Skeletal muscle cell (primary cell): ENCODE measurements around the gene LRRC63.
"Not testable (repeated sequence)": the region's sequence is repeated elsewhere in the genome, so short reads cannot be mapped to it uniquely, and the experiment has no call there.

ENCODE experiments used
- DNase-seq: peaks from one replicate; pipeline ENCODE4 v3.0.0-alpha.2; 2010; ENCODE audit warnings: low read depth
- H3K4me3 ChIP-seq: 2 replicates; pipeline ENCODE4 v1.5.1; 2011; ENCODE audit warnings: low read depth, mild to moderate bottlenecking, control low read depth, low read length, moderate library complexity

The LRRC63 gene

DNA sequence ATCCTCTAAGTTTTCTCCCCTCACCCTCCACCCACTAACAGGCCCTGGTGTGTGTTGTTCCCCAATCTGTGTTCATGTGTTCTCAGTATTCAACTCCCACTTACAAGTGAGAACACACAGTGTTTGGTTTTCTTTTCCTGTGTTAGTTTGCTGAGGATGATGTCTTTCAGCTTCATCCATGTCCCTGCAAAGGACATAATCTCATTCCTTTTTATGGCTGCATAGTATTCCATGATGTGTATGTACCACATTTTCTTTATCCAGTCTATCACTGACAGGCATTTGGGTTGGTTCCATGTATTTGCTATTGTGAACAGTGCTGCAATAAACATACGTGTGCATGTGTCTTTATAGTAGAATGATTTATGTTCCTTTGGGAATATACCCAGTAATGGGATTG is 3.0 kb downstream of the LRRC63 start:
- not testable (repeated sequence) for DNase-seq, H3K4me3 ChIP-seq

DNA sequence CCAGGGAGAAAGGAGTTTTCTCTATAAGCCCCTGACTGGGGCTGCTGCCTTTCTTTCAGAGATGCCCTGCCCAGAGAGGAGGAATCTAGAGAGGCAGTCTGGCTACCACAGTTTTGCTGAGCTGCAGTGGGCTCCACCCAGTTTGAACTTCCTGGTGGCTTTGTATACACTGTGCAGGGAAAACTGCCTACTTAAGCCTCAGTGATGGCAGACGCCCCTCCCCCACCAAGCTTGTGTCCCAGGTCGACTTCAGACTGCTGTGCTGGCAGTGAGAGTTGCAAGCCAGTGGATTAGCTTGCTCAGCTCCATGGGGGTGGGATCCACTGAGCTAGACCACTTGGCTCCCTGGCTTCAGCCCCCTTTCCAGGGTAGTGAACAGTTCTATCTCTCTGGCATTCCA is 8.5 kb downstream of the LRRC63 start:
- not testable (repeated sequence) for DNase-seq, H3K4me3 ChIP-seq

DNA sequence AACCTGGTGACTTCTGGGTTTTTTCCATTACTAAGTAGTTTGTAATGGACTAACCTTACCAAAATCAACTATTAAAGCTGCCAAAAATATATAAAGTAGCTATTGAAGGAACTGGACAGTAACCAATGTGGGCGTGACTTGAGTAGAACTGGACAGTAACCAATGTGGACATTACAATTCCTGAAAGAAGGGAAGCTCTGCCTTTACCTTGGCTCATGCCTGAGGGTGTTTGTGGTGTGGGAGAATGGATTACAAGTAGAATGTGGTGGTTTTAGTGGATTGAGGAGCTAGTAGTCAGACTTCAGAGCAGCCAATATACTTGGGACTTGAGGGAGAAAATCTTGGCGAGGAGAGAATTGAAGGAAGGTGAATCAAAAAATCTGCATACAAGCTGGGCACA is 17.5 kb downstream of the LRRC63 start:
- H3K4me3 ChIP-seq, result no peak overlapping the region
- no peak for DNase-seq

DNA sequence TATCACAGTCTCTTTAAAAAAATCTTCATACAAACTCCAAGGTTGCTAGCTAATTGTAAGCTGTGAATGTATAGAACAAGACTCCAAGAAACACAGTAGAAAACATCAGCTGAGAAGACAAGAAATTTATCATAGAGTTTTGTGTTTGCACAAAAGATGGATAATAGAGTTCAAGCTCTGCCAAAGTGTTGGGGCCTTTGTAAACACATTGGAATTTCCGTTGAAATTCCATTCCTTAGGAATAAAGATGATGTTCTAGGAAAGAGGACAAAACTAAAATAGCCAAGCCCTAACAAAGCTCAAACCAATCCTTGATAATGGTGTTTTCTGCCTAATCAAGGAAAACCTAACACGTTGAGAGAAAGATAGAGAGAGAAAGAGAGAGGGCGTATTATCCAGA is 20.6 kb downstream of the LRRC63 start:
- no peak for DNase-seq
- no peak overlapping the region for H3K4me3 ChIP-seq

DNA sequence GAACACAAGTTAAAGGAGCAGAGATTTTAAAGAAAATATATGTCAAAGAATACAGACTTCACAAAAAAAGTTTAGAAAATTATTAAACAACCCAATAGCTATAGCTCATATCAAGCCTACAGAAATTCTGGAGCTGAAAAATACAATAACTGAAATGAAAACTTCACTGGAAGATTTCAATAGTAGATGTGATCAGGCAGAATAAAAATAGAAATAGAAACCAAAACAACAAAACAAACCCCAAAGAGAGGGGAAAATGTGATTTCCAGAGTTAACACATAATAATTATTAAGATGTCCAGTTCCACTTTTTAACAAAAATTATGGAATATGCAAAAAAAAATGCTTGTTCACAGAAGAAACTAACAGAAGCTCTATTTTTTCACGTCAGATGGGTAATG is 23.6 kb downstream of the LRRC63 start:
- DNase-seq, result no peak
- H3K4me3 ChIP-seq, result no peak overlapping the region

DNA sequence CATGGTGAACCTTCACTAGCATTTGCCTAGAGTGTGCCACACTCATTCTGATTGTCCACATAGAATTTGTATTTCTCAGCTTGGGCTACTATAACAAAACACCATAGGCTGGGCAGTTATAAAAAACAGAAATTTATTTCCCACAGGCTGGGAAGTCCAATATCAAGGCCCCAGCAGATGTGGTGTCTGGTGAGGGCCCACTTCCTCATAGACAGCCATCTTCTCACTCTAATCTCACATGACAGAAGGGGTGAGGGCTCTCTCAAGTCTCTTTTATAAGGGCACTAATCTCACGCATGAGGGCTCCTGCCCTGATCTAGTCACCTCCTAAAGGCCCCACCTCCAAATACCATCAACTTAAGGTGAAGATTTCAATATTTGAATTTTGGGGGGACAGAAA is 53.6 kb downstream of the LRRC63 start:
- DNase-seq, result no peak
- H3K4me3 ChIP-seq, result no peak overlapping the region

DNA sequence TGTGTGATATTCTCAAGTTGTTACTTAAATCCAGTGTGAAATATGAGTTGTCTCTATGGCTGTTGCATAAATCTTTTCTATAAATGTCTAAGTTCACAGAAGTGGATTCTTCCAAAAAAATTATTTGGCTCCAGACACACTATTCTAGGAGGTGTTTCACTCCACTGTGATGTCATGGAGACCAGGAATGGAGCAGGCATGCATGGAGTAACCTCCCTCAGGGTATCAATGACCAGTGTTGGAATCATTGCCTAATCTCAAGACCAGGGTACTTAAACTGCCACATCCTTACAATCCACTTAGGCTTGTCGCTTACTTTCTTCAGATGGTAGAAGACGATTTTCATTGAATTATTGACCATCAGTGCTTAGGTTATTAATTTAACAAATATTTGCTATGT is 55.4 kb downstream of the LRRC63 start:
- no peak overlapping the region for H3K4me3 ChIP-seq
- DNase-seq, result no peak

DNA sequence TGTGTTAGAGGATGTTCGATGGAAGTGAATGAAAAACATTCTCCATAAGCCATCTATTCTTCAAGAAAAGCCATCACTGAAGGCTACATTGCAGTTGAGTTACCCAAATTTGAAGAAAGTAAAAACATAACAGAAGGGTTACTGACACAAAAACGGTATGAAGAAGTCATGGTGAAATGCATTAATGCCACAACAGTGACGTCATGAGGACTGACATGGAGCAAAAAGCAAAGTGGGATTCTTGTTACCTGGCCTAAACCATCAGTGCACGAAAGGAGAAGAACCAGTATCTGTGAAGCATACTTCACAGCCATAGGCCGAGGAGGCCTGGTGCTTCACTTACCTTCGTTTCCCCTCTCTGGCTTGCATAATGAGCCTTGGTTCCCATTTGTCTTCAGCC is 58.7 kb downstream of the LRRC63 start:
- no peak overlapping the region for H3K4me3 ChIP-seq
- no peak for DNase-seq

DNA sequence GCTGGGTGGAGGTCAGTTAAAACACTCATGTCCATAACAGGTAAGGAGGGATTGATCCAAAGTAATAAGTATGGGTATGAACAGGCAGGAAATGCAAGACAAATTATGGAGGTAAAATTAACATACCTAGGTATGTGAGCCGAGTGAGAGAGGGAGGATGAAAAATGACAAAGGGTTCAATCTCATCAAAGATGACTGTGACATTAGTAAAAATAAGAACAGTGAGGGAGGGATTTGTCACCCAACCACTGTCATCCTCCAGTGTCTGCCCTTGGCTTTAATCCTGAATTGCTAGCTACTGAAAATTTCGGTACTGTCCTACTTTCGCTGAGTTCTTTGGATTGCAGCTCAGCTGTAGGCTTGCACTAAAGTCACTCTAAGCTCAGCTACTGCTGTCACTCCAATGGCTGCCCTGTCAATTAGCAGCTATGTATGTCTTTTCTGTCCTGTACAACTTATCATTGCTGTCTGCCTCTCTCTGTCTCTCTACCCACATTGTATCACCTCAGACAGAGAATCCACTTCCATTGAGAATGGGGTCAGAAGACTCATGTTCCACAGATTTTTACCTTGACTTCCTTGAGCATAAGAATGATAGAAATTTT is 62.5 kb downstream of the LRRC63 start:
- no peak for DNase-seq
- H3K4me3 ChIP-seq, result no peak overlapping the region

DNA sequence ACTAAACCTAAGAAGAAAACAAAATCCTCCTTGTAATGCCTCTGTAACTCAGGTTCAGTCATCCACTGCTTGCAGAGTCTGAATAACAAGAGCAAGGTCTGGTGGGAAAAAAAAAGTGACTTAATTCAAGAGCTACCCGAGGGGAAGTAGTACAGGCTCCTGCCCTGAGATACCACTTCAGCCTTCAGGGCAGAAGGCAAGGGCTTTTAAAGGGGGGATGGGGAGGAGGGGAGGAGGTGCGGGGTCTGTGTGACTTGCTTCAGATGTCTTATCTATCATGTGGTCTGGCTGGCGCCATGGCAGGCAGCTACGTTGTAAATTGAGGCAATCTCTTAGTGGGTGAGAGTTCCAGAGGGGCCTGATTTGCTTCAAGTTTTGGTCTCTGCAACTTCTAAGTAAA is 66.7 kb downstream of the LRRC63 start:
- H3K4me3 ChIP-seq, result no peak overlapping the region
- no peak for DNase-seq

DNA sequence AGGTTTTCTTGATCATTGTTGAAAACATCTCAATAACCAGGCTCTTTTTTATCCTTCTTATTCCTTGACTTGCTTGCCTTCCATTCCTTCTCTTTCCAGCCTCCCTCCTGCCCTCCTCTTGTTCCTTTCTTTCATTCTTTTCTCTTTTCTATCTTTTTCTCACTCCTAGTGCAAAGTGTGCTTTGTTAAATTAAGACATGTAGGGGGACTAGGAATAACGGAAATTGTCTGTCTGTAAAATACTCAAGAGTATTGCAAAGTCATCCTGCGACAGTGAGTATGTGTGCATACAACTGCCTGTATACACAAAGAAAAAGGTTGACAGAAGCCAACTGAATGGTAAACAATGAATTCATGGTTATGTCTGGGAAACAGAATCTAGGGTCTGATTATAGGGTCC is 70.1 kb downstream of the LRRC63 start:
- no peak for DNase-seq
- no peak overlapping the region for H3K4me3 ChIP-seq

DNA sequence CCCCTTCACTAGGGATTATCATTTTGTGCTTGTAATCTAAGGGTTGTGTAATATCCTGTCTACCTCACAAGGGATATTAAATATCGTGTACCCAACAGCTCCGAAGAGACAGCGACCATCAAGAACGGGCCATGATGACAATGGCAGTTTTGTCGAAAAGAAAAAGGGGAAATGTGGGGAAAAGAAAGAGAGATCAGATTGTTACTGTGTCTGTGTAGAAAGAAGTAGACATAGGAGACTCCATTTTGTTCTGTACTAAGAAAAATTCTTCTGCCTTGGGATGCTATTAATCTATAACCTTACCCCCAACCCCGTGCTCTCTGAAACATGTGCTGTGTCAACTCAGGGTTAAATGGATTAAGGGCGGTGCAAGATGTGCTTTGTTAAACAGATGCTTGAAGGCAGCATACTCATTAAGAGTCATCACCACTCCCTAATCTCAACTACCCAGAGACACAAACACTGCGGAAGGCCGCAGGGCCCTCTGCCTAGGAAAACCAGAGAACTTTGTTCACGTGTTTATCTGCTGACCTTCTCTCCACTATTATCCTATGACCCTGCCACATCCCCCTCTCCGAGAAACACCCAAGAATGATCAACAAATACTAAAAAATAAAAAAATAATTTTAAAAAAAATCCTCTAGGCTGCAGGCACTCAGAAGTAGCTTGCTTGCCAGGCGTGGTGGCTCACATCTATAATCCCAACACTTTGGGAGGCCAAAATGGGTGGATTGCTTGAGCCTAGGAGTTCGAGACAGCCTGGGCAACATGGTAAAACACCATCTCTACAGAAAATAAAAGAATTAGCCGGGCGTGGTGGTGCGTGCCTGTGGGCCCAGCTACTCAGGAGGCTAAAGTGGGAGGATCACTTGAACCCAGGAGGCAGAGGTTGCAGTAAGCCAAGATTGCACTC is 72.4 kb downstream of the LRRC63 start:
- not testable (repeated sequence) for DNase-seq, H3K4me3 ChIP-seq

DNA sequence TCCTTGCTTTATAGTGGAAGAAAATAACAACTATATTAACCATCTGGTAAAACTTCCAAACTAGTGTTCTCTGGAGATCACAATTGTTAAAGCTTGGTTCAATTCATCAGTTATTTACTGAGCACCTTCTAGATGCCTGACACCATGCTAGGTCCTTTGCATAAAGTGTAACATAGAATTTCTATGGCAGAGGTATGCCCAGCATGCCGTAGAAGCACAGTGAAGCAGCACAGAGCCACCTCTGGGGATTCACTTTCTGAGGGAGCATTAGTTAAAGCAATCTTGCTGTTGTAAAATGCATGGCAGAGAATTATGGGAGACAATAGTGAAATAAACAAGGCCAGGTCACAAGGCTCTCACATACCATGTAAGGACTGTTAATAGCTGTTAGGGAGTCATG is 75.2 kb downstream of the LRRC63 start:
- H3K4me3 ChIP-seq, result no peak overlapping the region
- no peak for DNase-seq

DNA sequence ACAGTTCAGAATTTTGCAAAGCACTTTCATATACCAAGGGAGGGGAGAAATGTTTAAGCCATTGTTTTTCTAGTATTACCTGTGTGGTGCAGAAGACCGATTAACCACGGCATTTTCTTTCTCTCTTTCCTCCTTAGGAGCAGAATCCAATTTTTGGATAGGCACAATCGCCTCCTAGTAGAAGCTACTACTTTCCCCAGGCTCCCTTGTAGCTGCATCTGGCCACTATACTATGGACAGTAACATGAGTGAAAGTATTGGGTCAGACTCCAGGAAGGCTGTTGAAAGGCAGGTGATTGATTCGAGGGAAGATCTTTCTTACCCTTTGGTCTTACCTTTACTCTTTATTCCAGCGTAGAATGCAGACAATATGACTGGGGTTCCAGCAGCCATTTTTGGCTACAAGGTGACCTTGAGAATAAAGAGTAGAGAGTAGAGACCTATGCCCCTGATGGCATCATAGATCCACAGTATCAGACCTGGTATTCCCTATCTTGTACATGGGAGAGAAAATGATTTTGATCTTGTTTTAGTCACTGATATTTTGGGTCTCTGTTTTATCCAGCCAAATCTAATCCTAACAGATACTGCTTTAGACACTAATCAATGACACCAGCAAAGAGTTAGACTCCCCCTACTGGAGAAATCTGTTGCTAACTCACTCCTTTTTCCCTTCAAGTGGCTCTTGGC is 77.0 kb downstream of the LRRC63 start:
- DNase-seq, result peak; percentile 20
- H3K4me3 ChIP-seq, result no peak overlapping the region

DNA sequence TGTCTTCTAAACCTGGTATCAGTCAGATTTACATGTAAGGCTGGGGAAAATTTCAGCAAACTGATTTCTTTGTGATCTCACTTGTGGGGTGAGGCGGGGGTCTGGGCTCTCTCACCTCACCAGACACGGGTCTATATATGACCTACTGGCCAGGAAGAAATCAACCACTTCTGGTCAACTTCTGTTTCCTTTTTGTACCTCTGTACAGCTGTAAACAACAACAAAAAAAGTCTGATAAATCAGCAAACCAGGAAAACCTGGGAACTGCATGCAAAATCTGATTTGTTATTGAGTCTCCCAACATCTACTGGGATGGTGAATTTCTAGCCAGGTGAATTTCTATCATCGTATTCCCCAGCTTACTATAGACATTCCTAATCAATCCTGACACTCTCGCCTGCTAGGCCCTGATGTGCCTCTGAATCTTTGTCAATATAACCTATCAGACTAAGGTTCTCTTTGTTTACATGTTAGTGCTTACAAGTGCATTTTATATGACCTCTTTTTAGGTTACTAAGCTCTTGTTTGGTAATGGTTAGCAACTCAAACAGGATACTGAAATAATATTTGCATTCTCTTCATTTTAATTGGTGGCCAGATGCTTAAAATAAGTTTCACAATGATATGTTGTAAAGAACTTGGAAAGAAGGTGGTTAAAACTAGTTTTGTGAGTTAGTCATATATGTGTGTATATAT is 77.7 kb downstream of the LRRC63 start:
- H3K4me3 ChIP-seq, result no peak overlapping the region
- no peak for DNase-seq

DNA sequence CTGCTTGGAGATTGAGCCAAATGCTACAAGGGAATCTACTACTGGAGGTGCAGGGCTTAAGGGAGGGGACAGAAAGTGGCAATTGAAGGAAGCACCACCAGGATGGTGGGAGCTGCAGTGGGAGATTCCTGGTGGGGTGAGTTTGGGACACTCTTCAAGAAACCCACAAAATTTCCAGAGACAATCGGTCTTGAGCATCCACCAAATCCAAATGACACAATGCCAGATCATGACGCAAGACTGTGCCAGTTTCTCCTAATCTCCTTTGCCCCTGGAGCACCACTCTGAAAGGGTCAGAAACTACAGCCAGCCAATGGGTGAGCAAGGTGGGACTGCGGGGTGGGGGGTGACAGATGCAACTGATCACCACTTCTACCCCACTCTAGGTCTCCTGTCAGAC is 78.7 kb downstream of the LRRC63 start:
- H3K4me3 ChIP-seq, result no peak overlapping the region
- DNase-seq, result no peak

DNA sequence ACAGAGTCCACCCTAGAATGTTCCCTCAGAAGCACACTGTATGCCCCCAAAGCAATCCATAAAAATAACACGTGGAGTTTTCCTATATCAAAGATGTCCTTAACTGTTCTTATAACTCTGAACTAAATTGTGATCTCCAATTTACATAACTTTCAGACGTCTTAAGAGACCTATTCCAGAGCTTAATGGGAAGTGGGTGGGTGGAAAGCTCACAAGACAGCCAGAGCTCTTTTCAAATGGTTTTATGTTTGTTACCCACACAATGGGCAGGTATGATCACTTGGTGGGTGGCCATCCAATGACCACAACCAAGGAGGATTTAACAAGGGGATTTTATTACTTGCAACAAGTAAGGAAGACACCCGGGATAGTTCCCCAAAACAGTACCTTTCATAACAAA is 81.7 kb downstream of the LRRC63 start:
- DNase-seq, result no peak
- no peak overlapping the region for H3K4me3 ChIP-seq

DNA sequence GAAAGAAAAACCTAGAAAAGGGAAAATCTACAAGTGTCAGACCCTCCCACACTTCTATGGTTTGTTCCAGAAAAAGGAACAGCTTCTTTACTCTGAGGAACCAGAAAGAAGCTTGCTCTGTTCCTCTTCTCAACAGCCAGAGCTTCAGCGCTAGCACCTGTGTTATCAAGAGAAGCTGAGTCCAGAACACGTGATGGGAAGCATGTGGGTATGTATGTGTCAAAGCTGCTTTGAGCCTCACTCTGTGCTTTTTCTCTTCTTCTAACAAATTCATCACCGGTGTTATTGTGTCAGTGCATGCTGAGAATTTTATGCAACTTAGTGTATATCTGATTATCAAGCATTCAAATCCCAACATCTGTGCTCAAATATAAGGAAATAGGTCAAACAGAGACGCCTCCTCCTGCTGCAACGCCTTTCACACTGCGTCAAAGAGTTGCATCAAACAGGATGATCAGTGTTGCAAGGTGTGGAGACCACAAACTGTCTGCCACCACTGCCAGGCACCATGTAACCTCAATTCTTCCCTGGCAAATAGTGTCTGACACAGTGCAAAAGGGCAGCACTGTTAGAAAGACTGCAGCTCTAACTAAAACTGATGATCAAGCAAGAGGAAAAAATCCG is 83.9 kb downstream of the LRRC63 start:
- no peak overlapping the region for H3K4me3 ChIP-seq
- DNase-seq, result peak; percentile 66

DNA sequence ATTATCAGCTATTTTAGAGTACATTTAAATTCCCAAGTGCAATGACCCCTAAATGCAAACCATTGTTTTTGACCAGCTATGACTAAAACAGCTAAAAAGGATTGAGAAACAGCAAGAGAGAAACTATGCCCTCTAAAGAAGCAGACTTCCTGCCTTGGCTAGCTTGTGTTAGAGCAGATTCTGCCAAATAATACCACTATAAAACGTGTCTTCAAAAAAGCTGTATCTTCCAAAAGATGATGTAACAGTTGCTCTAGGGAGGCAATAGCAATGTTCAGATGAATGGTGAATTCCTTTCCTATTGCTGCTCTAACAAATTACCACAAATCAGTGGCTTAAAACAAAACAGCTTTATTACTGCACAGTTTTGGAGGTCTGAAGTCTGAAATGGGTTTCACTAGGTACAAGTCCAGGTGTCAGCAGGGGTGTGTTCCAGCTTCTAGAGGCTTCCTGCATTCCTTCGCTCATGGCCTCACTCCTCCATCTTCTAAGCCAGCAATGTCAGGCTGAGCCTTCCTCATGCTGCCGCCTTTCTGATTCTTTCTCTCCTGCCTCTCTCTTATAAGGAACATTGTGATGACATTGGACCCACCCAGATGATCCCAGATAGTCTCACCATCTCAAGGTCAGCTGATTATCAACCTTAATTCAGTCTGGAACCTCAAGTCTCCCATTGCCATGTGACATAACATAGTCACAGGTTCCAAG is 84.5 kb downstream of the LRRC63 start:
- H3K4me3 ChIP-seq, result no peak overlapping the region
- DNase-seq, result peak; percentile 96
